Keratinocyte (primary cell): Measurements from ENCODE around the gene DPP10. TPM values are rescaled to one million over a fixed set of nuclear protein-coding genes. Genes with fewer than 3 reads are reported as not detected.

ENCODE experiments used
- DNase-seq: peaks from one replicate; pipeline ENCODE4 v3.0.0-alpha.2; 2011; ENCODE audit warnings: low read depth, missing footprints, low spot score
- FAIRE-seq: peaks from 2 replicates; lab custom pipeline; 2011; peaks lifted over from hg19 to GRCh38; lab: Jason Lieb, UNC
- H2AFZ ChIP-seq: 2 replicates; pipeline ENCODE4 v1.6.0; 2012; ENCODE audit warnings: low read length, control low read depth, inconsistent platforms; ENCODE audit not compliant: control insufficient read depth
- H3K27ac ChIP-seq: 2 replicates; pipeline ENCODE4 v1.5.1; 2011; ENCODE audit warnings: low read length; ENCODE audit not compliant: control insufficient read depth, insufficient read depth
- H3K27me3 ChIP-seq: 3 replicates; pipeline ENCODE4 v1.6.0; 2011; ENCODE audit warnings: low read length; ENCODE audit not compliant: control insufficient read depth, insufficient read depth; ENCODE audit errors: extremely low read depth
- H3K36me3 ChIP-seq, 2 experiments: 2 replicates in 1 of 2; 3 replicates in 1 of 2; pipeline ENCODE4 v1.5.1; 2011; ENCODE audit warnings: low read length in 2 of 2, mild to moderate bottlenecking in 1 of 2; ENCODE audit not compliant: control insufficient read depth in 2 of 2, insufficient read depth in 2 of 2; ENCODE audit errors: extremely low read depth in 1 of 2
- H3K4me1 ChIP-seq: 3 replicates; pipeline ENCODE4 v1.5.1; 2011; ENCODE audit warnings: low read length; ENCODE audit not compliant: control insufficient read depth, insufficient read depth; ENCODE audit errors: extremely low read depth
- H3K4me2 ChIP-seq: 3 replicates; pipeline ENCODE4 v1.6.0; 2011; ENCODE audit warnings: low read depth, low read length; ENCODE audit not compliant: control insufficient read depth, insufficient read depth; ENCODE audit errors: extremely low read depth
- H3K4me3 ChIP-seq, 3 experiments: fragments of 200-600 bp in 1 of 3; sonication (generic) in 1 of 3; 2 replicates in 2 of 3; 3 replicates in 1 of 3; pipeline ENCODE4 v1.5.1; 2011 to 2016; ENCODE audit warnings: low read length in 3 of 3, mild to moderate bottlenecking in 3 of 3, control low read depth in 2 of 3, inconsistent platforms in 1 of 3, low read depth in 1 of 3, mixed read lengths in 1 of 3, mixed run types in 1 of 3, moderate library complexity in 1 of 3; ENCODE audit not compliant: control insufficient read depth in 2 of 3, insufficient read depth in 2 of 3; ENCODE audit errors: extremely low read depth in 1 of 3
- H3K79me2 ChIP-seq: 2 replicates; pipeline ENCODE4 v1.6.0; 2012; ENCODE audit warnings: low read length; ENCODE audit not compliant: control insufficient read depth, insufficient read depth
- H3K9ac ChIP-seq: 3 replicates; pipeline ENCODE4 v1.6.0; 2011; ENCODE audit warnings: low read length; ENCODE audit not compliant: control insufficient read depth, insufficient read depth; ENCODE audit errors: extremely low read depth
- H3K9me1 ChIP-seq: 3 replicates; pipeline ENCODE4 v1.6.0; 2011; ENCODE audit warnings: low read length; ENCODE audit not compliant: control insufficient read depth, insufficient read depth; ENCODE audit errors: extremely low read depth
- H3K9me3 ChIP-seq: 2 replicates; pipeline ENCODE4 v1.5.1; 2012; ENCODE audit warnings: low read depth, low read length; ENCODE audit not compliant: control insufficient read depth
- H4K20me1 ChIP-seq: 3 replicates; pipeline ENCODE4 v1.6.0; 2011; ENCODE audit warnings: low read length; ENCODE audit not compliant: control insufficient read depth, insufficient read depth; ENCODE audit errors: extremely low read depth
- CTCF ChIP-seq, 3 experiments: IDR thresholded peaks in 1 of 3; conservative IDR thresholded peaks in 1 of 3; optimal IDR thresholded peaks in 1 of 3; 2 replicates in 2 of 3; 3 replicates in 1 of 3; pipeline versions ENCODE3 to v1.5.1; 2011; ENCODE audit warnings: low read length in 3 of 3, mild to moderate bottlenecking in 3 of 3, moderate library complexity in 2 of 3, control low read depth in 1 of 3, inconsistent platforms in 1 of 3; ENCODE audit not compliant: insufficient read depth in 2 of 3; ENCODE audit errors: extremely low read depth in 1 of 3
- EZH2 ChIP-seq: IDR thresholded peaks from one replicate; pipeline ENCODE4 v1.6.1; 2012; ENCODE audit warnings: inconsistent platforms, mild to moderate bottlenecking, low read length, moderate library complexity
- dilution Hi-C: fragments of 300-500 bp; cut with MboI; formaldehyde crosslinking; loops from one replicate; pipeline ENCODE4 v1.7.0; 2020; ENCODE audit warnings: low sequenced_read_pairs; ENCODE audit not compliant: extremely low pct_ligation_motif_present
- polyA plus RNA-seq, 5 experiments: library from polyadenylated mRNA; depleted of rRNA in 3 of 5; stranded (reverse) in 3 of 5; stranded (forward) in 1 of 5; unstranded in 1 of 5; fragments of >200 nt; gene quantifications; 1 replicate in 1 of 5; 2 replicates in 3 of 5; 3 replicates in 1 of 5; pipeline versions ENCODE4 v1.2.1 to v1.2.3, GENCODE V29; 2011 to 2012; ENCODE audit warnings: missing spikeins in 2 of 5, low read depth in 1 of 5, low replicate concordance in 1 of 5

Gene DPP10
- polyA plus RNA-seq, 1 donor (not counting 4 experiments of a cell fraction or from before 2014, with no cell fraction given) = not detected

GRCh38 chr2:115290478-115290877 is 848.0 kb downstream of the DPP10 start:
- Histone ChIP-seq H3K27ac (no peak overlapping the region), H4K20me1 (no peaks in the 10 kb centered on the region), H3K4me3 (no peak overlapping the region), H3K79me2 (no peaks in the 10 kb centered on the region), H3K9me1 (no peaks in the 10 kb centered on the region), H3K27me3 (no peaks in the 10 kb centered on the region), H2AFZ (no peak overlapping the region), H3K36me3 (no peaks in the 10 kb centered on the region), H3K4me2 (no peak overlapping the region), H3K9ac (no peak overlapping the region), H3K9me3 (no peaks in the 10 kb centered on the region), H3K4me1 (no peaks in the 10 kb centered on the region)
- FAIRE-seq = no peak
- dilution Hi-C loops = no loop called here
- no peak for DNase-seq
- TF ChIP-seq CTCF (optimal IDR thresholded peaks at IDR 0.05 in 1 of 3, IDR thresholded peaks at IDR 0.05 in 1 of 3, conservative IDR thresholded peaks at IDR 0.05 in 1 of 3; ENCODE audit: extremely low read depth in 1 of 3, insufficient read depth in 2 of 3, low read length in 3 of 3) (no peak), EZH2 (no peak)

GRCh38 chr2:115292742-115293141 is 850.3 kb downstream of the DPP10 start:
- no peak for FAIRE-seq
- dilution Hi-C loops = no loop called here

More at GRCh38 chr2:115292742-115293141, 850.3 kb downstream of the DPP10 start:
- Histone ChIP-seq H3K27ac (no peak overlapping the region), H3K4me3 (no peak overlapping the region), H3K9me3 (no peaks in the 10 kb centered on the region), H3K4me1 (no peaks in the 10 kb centered on the region), H2AFZ (no peak overlapping the region), H4K20me1 (no peaks in the 10 kb centered on the region), H3K36me3 (no peaks in the 10 kb centered on the region), H3K9me1 (no peaks in the 10 kb centered on the region), H3K79me2 (no peaks in the 10 kb centered on the region), H3K4me2 (no peak overlapping the region), H3K27me3 (no peaks in the 10 kb centered on the region), H3K9ac (no peak overlapping the region)
- no peak for DNase-seq
- TF ChIP-seq EZH2 (no peak), CTCF (optimal IDR thresholded peaks at IDR 0.05 in 1 of 3, IDR thresholded peaks at IDR 0.05 in 1 of 3, conservative IDR thresholded peaks at IDR 0.05 in 1 of 3; ENCODE audit: extremely low read depth in 1 of 3, insufficient read depth in 2 of 3, low read length in 3 of 3) (no peak)
